BJ (cell line): ENCODE results near the gene CHST8. TPM values are rescaled to one million over a fixed set of nuclear protein-coding genes. Genes with fewer than 3 reads are reported as not detected.

Experiments
- CTCF ChIA-PET: fragments of 350-600 bp; formaldehyde crosslinking; extraction: SDS; loops from one replicate; lab custom pipeline; 2021; ENCODE audit warnings: antibody characterized with exemption, inconsistent platforms; lab: Yijun Ruan, JAX
- POLR2A ChIA-PET: fragments of 300-600 bp; sonication (Branson Sonifier 250); formaldehyde crosslinking; extraction: SDS; loops from one replicate; lab custom pipeline; 2021; ENCODE audit warnings: antibody characterized with exemption; lab: Charles Lee
- DNase-seq: peaks from one replicate; pipeline ENCODE4 v3.0.0-alpha.2; 2011; ENCODE audit warnings: low read depth
- H3K27me3 ChIP-seq: 2 replicates; pipeline ENCODE4 v1.6.0; 2011; ENCODE audit warnings: low read length; ENCODE audit not compliant: control insufficient read depth, insufficient read depth
- H3K36me3 ChIP-seq: 2 replicates; pipeline ENCODE4 v1.5.1; 2011; ENCODE audit warnings: low read length; ENCODE audit not compliant: control insufficient read depth, insufficient read depth
- H3K4me3 ChIP-seq: 2 replicates; pipeline ENCODE4 v1.5.1; 2011; ENCODE audit warnings: low read depth, mild to moderate bottlenecking, control low read depth, low read length
- polyA plus RNA-seq: library from polyadenylated mRNA; depleted of rRNA; stranded (reverse); fragments of >200 nt; gene quantifications from 2 replicates; pipeline ENCODE4 v1.2.3, GENCODE V29; 2011
- TF ChIP-seq, protein P1 (sequence below): IDR thresholded peaks from 2 replicates; pipeline ENCODE4 v1.5.1; 2011; ENCODE audit warnings: low read depth, mild to moderate bottlenecking, control low read depth, inconsistent platforms, low read length, moderate library complexity; ENCODE audit not compliant: insufficient read depth

The CHST8 gene
- polyA plus RNA-seq, 1 experiment: 0.09 TPM

DNA sequence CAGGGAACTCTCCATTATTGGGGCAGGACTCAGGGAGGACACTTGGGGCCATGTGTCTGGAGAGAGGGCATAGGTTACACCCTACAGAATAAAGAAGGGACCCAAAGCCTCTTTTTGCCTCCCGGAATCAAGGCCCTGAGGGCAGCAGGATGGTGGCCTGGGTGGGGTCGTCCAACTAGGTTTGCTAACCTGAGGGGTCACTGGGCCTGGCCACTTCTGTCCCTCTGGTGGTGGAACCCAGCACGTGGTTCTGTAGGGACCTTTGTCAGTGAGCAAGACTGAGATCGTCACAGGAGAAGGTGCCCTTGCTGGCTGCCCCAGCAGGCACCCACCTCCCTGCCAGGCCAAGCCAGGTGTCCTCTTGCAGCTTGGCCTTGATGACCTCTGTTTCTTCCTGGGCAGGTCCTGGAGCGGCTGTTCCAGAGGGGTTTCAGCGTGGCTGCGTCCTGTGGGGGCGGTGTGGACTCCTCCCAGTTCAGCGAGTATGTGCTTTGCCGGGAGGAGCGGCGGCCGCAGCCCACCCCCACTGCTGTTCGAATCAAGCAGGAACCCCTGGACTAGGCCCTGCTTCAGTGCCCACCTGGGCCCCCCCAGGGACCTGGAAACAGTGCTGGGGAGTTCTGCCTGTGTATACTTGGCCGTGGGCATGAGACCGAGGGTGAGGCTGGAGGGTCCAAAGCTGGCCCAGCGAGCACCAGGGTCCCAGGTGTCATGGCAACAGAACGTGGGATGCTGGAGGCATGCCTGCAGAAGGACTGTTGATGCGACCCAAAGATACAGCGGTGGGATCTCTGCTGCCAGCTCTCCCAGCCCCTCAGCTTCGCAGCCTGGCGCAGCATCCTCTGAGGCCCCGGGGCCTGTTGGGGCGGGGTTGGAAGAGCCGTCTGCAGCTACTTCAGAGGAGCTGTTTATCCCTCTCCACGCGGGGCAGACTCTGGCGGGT is 190.9 kb downstream of the CHST8 start:
- Histone ChIP-seq H3K4me3 (no peak overlapping the region), H3K36me3 (peaks cover 14% of the 10 kb centered on the region), H3K27me3 (no peaks in the 10 kb centered on the region)
- no peak for DNase-seq
- TF ChIP-seq, protein P1, sequence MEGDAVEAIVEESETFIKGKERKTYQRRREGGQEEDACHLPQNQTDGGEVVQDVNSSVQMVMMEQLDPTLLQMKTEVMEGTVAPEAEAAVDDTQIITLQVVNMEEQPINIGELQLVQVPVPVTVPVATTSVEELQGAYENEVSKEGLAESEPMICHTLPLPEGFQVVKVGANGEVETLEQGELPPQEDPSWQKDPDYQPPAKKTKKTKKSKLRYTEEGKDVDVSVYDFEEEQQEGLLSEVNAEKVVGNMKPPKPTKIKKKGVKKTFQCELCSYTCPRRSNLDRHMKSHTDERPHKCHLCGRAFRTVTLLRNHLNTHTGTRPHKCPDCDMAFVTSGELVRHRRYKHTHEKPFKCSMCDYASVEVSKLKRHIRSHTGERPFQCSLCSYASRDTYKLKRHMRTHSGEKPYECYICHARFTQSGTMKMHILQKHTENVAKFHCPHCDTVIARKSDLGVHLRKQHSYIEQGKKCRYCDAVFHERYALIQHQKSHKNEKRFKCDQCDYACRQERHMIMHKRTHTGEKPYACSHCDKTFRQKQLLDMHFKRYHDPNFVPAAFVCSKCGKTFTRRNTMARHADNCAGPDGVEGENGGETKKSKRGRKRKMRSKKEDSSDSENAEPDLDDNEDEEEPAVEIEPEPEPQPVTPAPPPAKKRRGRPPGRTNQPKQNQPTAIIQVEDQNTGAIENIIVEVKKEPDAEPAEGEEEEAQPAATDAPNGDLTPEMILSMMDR: no peak
- POLR2A ChIA-PET: no interaction called here
- CTCF ChIA-PET: interaction anchor here (1.0 to 1.2 kb wide), 2 partner anchors 15 to 18 kb away, joined by 3 read pairs; no protein-coding TSS in a partner anchor

DNA sequence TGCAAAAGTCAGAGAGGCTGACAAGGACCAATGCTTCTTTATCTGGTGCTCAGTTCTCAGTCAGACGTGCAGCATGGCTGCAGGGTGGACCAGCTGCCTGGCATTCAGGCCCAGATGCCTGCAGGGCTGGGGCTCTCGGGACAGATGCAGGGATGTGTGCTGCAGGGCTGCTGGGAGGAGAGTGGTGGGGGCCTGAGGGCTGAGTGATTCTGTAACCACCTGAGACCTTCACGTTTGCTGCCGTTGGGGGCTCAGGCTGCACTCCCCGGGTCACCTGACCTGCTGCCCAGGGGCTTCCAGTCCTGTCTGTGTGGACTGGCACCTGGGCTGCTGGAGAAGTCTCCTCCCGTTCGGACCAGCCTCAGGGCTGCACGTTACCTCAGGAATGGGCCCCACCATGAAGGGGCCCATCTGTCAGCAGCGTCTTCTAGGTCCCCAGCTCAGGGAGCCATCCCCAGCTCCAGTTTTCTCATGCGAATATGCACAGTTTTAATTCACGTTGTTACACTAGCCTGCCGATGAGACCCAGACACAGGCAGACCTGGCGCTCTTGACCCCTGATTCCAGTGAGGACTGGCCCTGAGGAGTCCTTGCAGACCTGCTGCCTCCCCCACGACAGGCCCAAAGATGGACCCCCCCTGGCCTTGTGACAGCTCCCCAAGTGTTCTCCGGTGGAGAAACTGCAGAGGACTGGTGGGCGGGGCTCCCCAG is 191.8 kb downstream of the CHST8 start:
- TF ChIP-seq, protein P1: no peak
- Histone ChIP-seq H3K27me3 (no peaks in the 10 kb centered on the region), H3K4me3 (no peak overlapping the region), H3K36me3 (peaks cover 10% of the 10 kb centered on the region)
- CTCF ChIA-PET: interaction anchor here (1.2 kb wide), 1 partner anchor 19 kb away, joined by 3 read pairs; no protein-coding TSS in a partner anchor
- DNase-seq: no peak
- POLR2A ChIA-PET: no interaction called here

DNA sequence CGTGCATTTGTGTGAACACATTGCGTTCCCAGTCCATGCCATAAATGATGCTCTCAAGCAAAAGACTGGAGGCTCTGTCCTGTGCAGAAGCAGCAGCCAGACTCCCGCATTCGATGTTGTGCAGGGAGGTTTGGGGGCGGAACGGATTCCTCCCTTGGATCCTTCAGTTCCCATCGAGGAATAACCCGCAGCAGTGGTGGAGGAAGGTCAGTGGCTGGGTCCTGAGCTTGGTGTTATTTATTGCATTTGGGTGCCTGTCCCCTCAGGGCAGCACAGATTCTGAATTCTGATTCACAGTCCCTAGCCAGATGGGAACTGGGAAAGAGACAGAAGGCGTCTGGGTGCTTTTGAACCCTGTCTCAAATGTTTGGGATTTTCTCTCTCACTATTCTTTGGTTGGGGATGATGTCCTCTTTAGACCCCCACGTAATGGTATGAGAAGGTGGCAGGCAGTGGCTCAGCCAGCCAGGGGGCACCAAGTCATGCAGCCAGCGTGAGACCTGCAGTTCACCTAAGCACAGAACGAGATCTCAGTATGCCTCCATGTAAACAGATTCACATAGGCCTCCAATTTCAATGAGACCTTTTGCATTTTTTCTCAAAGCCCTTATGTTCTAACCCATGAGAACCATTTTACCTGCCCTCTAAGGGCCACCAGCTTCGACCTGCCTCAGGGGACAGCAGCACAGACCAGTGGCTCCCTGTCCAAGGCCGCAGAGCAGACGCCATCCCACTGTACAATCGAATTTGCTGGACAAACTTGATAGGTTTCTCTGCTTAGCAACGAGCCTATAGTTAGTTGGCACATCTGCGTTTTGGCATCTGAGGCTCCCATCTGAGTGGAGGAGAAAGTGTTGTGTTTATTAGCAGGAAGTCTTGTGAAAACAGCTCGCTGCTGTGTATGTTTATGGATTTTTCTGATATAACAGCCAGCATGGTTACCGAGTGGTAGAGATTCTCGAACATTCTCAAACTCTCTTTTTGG is 192.7 kb downstream of the CHST8 start:
- Histone ChIP-seq H3K27me3 (no peaks in the 10 kb centered on the region), H3K36me3 (peaks cover 10% of the 10 kb centered on the region), H3K4me3 (no peak overlapping the region)
- ChIA-PET POLR2A (no interaction called here), CTCF (interaction anchor here (1.7 kb wide), 1 partner anchor 36 kb away, joined by 5 read pairs; no protein-coding TSS in a partner anchor)
- TF ChIP-seq, protein P1: no peak
- no peak for DNase-seq

DNA sequence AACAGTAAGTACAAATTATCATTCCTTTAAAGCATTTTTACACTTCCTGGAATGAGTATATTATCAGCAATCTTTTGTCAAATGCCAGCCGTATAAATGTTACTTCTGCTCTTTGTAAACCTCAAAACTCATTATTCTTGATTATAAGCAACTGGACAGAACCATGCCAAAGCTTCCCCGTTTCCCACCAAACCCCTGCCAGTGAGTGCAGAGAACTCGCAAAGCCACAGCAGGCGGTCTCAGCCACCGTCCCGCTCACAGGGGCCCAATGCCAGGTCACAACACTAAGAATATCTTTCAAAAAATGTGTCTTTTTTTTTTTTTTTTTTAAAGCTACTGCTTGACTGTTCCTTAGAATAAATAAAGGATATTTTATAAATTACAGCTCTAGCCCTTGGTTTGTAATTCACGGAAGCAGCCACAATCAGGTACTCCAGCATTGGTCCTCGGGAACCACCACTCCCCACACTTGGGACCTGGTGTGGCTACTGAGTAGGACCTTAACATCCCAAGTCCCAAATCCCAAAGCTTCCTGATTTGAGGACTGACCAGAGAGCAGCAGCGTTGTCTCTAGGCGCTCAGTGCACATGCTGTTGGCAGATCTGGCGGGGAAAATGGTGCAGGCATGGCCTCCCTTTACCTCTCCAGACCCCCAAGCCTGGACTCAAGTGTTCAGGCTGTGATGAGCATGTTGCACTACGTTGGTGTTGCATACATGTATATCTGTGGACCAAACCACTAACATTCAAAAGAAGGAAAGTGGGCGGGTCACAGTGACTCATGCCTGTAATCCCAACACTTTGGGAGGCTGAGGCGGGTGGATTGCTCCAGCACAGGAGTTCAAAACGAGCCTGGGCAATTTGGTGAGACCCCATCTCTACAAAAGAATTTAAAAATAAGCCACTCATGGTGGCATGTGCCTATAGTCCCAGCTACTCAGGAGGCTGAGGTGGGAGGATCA is 193.9 kb downstream of the CHST8 start:
- no peaks in the 10 kb centered on the region for H3K27me3 ChIP-seq
- no peak for DNase-seq
- no peak overlapping the region for H3K4me3 ChIP-seq
- ChIA-PET CTCF (interaction anchor here (1.1 to 1.7 kb wide), 2 partner anchors 18 to 38 kb away, joined by 3 to 5 read pairs; no protein-coding TSS in a partner anchor), POLR2A (no interaction called here)
- H3K36me3 ChIP-seq: peaks cover 10% of the 10 kb centered on the region
- TF ChIP-seq, protein P1: no peak
